IPS-NIHi11 (cell line): ENCODE data around the gene SPAAR.
A peak's percentile ranks its signal among the peaks of the same experiment; 100 is the strongest.
"Not testable (repeated sequence)": the region's sequence is repeated elsewhere in the genome, so short reads cannot be mapped to it uniquely, and the experiment has no call there.

ENCODE experiments used
- DNase-seq: peaks from one replicate; pipeline ENCODE4 v3.0.0; 2012; ENCODE audit warnings: mixed read lengths, low spot score

SPAAR gene

DNA sequence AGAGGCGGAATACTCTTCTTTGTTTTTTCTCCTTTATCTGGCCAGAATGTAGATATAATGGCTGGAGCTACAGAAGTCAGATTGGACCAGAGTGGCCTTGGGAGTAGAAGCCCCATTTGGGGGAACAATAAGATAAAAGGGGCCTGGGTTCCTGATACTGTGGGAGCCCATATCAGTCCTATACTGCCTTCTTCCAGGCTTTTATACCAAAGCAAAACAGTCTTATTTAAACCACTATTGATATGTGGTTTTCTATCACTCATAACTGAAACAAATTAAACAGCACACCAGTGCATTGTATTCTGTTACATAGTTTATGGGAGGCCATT, 14.3 kb downstream of the SPAAR start:
- DNase-seq, result no peak

DNA sequence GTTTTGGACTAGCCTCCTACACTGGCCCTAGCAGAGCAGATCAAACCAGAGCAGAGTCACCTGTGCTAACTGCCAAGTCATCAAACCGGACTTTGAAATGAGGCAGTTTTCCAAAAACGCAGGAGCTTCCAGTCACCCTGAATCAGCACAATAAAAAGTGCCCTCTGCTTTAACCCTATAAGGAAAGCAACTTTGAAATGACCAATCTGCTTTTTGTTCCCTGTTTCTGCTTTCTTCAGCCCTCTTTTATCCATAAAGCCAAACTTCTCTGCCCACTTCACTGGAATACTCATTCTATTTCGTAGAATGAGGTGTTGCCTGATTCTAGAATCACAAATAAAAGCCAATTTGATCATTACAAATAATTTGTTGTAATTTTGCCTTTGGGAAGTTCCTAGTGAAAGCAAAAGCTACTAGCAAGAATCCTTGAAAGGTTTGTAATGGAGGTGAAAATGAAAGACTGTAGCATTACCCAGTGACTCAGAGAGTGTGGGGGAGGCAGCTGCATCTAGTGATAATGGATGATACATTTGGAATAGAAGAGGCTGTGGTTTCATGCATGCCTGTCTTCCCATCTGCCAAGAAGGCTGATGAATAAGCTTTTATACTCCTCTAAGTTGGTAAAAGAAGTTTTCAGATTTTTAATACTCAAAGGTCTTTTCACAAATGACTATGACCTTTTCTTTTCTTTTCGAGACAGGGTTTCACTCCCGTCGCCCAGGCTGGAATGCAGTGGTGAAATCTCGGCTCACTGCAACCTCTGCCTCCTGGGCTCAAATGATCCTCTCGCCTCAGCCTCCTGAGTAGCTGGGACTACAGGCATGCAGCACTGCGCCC, 14.9 kb downstream of the SPAAR start:
- no peak for DNase-seq

DNA sequence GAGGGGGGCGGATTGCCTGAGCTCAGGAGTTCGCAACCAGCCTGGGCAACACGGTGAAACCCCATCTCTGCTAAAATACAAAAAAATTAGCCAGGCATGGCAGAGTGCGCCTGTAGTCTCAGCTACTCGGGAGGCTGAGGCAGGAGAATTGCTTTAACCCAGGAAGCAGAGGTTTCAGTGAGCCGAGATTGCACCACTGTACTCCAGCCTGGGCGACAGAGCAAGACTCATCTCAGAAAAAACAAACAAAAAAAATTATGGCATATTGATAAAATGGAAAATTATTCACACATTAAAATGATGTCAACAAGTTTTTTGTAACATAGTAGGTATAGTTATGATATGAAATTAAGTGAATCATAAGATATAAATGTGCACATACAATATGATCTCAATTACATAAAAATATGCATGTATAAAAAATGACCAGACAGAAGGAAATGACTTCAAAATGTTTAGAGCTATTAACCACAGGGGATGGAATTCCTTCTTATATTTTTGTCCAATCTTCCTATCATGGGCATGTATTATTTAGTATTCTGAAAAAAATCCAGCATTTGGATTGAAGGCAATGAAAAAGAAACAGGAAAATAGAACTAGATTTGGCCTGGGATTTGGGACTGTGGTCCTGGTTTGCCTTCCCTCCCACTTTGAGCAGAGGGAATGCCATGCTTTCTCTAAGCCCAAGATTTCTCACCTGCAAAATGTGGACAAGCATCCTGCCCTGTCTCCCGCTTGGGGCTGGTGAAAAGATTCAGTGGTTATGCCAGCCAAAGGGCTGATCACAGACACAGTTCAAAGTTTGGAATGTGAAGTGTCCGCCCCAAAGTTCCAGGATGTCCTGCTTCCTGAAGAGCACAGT, 19.5 kb downstream of the SPAAR start:
- no peak for DNase-seq

DNA sequence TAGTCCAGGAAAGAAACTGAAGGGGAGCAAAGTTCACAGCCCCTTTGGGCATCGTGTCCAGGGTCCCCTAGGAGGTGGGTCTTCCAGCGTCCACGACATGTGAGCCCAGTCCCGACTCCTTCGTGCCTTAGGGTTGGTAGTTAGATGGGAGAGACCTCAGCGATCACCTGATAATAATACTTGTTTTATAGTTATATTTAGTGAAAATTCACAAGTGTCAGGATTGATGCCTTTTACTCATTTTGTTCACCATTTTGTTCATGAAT, 20.1 kb downstream of the SPAAR start:
- DNase-seq, result no peak

DNA sequence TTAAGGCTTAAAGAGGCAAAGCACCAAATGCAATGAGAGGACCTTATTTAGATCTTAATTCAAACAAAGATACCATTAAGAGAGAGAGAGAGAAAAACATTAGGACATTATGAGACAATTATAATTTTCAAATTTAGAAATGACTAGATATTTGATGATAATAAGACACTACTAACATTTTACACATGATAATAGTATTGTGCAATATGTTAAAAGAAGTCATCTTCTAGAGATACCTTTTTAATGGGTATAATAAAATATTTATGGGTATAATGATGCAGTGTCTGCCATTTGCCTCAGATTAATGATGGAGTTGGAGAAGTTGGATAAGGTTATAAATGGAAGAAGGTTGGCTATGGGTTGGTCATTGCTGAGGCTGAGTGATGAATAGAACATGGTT, 21.2 kb downstream of the SPAAR start:
- DNase-seq, result no peak

DNA sequence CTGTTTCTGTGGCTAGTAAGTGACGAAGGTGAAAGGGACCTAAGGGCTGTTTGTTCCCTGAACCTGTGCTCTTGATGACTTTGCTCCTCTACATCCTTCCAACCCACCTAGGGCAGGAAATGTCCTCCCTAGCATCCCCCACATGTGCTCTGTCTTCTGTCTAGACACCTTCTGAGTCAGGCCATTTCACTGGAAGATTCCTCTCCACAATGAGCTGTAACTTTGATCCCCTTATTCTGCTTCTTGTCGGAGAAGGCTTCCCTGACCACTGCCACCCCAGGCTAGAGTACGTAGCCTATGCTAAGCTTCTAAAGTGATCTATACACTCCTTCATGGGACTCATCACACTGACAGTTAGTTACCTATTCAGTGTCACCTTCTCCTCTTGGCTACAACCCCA, 21.7 kb downstream of the SPAAR start:
- no peak for DNase-seq

DNA sequence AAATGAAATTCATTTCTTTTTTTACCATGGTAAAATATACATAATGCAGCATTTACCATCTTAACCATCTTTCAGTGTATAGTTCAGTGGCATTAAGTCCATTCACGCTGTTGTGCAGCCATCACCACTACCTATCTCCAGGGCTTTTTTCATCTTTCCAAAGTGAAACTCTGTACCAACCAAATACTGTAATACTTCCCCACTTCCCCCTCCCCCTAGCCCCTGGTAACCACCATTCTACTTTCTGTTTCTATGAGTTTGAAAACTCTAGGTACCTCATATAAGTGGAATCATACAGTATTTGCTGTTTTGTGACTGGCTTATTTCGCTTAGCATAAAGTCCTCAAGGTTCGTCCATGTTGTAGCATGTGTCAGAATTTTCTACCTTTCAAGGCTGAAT, 23.4 kb downstream of the SPAAR start:
- no peak for DNase-seq

DNA sequence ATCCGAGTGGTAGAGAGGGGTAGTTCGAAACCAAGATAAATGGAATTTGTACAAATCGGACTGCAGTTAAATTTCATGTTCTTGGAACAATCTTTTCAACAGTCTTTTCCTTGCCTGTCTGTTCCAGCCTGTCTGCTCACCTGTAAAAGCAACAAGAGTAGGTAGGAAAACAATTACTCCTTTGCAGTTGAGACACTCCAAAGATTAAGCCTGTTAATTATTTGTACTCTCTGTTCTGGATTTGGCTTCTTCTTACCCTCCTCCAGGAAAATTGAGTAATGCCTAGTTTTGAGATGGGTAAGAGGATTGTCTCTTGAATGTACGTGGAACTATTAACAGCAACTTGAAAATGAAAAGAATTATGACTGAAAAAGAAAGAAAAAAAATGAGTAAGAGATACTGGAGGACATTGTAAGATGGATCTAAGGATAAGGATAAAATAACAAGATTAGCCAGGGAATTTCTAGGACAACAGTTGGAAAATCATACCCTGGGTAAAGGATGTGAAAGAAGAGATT, 24.3 kb downstream of the SPAAR start:
- no peak for DNase-seq

DNA sequence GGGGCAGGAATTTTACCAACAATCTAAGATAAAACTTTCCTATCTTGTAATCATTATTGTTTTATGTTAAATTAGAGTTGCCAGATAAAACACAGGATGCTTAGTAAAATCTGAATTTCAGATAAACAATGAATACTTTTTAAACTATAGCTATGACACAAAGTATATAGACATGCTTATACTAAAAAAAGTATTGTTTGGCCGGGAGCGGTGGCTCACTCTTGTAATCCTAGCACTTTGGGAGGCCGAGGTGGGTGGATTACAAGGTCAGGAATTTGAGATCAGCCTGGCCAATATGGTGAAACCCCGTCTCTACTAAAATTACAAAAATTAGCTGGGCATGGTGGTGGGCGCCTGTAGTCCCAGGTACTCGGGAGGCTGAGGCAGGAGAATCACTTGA, 24.8 kb downstream of the SPAAR start:
- not testable (repeated sequence) for DNase-seq

DNA sequence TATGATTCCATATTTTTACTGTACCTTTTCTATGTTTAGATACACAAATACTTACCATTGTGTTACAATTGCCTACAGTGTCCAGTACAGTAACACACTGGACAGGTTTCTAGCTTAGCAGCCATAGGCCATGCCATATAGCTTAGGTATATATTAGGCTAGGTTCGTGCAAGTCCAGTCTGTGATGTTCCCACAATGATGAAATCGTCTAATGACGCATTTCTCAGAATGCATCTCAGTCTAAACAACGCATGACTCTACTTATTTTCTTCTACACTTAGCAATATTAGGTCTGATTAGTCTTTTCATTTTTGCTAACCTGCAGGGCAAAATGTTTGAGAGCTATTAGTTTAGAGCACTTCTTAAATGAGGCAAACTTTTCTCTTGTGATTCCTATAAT, 26.0 kb downstream of the SPAAR start:
- DNase-seq, result no peak

DNA sequence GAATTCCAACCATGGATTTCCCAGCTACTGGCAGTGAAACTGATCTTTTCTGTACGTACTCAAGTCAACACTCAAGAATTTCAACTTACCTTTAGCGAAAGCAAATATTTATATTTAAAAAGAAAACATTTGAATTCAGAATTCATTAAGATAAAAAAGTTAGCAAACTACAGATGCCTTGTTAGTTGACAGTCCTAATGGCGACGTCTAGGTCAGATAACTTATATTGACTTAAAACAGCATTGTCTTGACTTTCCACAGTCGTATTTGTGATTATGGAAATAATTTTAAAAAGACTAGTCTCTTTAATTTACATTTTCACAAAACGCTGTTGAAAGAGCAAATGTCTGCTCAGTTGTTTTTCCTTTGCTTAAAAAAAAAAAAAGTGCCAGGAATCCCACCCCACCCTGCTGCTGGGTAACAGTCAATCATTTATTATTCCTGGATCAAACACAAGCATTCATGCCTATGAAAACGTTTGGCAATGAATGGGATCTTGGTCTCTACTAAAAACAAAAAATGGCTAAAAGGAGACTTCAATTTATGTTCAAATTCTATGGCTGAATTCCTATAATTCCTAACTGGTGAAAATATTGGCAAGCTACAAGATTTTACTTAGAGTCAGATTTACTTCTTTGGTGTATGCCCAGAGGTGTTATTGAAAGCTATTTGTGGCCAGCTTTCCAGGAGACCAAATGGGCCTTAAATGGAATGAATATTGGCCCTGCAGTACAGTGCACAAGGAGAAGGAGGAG, 26.6 kb downstream of the SPAAR start:
- no peak for DNase-seq

DNA sequence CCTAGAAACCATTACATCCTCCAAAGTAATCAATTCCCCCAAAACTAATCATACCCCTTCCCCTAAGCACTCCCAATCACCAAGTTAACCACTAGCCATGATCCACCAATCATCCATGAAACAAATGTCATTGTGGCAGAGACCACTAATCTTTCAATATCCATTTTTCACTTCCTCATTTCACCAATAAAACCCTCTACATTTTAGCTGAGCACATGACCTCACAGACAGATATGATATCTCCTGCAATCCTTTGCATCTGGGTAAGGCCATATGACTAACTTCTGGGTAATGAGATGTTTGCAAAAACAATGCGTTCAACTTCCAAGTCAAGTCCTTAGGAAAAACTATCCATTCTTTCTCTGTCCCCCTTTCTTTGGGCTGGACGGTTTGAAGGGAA, 27.9 kb downstream of the SPAAR start:
- no peak for DNase-seq

DNA sequence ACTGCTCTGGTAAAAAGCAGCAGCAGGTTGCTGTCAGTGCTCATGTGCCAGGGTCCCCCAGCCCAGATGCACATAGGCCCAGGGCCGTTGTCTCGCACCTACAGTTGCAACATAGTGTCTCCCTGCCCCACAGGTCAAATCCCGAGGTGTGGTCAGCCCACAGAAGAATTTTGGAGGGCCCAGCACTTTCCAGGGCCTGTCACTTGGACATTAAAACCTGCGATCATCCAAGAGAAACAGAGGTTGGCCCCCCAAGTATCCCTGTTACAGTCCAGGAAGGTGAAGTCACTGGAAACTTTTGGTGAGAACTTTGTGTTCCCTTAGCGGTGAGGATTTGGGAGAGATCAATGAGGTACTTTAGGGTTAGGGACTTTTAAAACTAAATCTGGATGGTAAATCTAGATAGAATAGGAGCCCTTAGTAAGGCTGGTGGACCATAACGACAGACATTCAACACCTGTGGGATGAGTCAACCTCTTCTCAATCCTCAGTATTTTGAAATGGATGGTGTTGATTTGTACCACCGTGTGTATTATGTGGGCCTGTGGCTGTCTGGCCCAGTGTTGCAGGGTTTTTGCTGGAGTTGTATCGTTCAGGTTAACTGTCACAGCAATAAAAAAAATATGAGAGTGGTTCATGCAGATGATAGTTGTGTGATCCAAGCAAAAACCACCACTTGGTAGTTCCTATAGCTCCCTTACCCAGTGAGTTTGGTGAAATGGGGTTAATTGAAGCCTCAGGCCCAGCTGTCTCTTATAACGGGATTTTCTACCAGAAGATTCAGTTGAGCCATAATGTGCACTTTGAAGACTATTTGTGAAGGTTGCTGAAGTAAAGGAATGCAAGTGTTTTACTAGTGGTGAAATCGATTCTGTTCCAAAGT, 29.4 kb downstream of the SPAAR start:
- DNase-seq, result no peak

DNA sequence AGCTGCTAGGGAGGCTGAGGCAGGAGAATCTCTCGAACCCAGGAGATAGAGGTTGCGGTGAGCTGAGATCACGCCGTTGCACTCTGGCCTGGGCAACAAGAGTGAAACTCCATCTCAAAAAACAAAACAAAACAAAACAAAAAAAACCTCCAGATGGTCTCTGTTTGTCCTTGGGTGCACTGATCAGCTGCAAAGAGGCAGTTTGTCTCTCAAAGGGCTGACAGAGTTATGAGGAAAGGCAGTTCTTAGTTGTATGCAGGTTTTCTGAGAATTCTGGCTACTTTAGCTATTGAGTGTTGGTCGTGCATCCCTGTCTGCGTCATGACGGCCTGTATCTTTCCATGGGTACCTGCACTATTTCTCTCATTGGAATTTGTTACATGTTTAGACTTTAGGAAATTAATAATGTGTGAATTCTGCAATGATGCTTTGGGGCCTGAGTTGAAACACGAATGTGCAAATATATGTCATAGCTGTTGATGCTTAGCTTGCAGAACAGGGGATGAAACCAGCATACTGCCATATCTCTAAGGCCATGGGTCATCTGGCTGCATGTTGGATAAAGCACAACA, 30.5 kb downstream of the SPAAR start:
- no peak for DNase-seq

DNA sequence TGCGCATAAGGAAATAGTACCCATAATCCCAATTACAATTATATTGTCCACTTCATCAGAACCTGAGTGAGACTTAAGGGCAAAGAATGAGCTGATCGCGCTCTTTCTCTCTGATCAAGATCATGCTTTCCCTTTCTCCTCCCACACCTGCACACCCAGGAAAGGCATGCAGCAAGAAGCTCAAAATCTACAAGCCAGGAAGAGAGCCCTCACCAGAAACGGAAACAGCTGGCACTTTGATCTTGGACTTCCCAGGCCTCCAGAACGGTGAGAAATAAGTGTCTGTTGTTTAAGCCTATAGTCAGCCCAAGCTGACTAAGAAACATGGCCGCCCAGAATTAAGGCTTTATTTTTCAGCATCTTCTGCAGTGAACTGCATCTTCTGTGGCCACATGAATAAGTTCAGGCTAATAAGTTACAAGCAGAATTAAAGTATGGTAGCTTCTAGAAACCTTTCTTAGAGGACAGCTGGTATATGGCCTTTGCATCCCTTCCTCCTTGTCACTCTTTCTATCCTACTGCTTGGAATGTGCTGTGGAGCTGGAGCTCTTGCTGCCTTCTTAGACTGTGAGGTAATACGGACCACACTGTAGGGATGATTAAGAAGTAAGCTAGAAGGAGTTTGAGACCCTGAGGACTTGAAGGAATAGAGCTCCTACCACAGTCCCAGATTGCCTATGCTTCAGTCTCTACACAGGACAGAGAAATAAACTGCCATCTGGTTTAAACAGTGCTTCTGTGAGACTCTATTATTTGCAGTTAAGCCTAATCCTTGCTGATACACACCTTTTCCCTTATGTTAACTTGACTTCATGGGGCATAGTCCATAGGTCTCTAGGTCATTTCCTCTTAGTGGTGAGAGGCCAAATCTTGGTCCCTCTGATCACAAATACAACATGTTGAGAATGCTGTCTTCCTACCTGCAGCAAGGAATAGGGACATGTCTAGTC, 31.4 kb downstream of the SPAAR start:
- no peak for DNase-seq

DNA sequence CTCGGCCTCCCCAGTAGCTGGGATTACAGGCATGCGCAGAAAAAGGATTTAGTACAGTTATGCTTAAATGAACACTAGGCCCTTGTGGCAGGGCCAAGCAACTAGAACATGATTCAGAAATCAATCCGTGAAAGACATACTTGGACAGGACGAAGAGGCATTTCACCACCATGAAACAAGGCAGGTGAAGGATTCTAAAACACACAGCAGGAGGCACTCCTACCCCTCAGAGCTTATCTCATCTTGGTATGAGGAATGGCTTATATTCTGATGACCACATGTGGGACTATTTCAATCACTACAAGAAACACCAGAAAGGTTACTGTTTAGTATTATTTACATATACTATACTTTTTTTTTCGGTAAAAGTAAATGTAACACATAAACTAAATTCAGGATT, 33.0 kb downstream of the SPAAR start:
- DNase-seq, result no peak

DNA sequence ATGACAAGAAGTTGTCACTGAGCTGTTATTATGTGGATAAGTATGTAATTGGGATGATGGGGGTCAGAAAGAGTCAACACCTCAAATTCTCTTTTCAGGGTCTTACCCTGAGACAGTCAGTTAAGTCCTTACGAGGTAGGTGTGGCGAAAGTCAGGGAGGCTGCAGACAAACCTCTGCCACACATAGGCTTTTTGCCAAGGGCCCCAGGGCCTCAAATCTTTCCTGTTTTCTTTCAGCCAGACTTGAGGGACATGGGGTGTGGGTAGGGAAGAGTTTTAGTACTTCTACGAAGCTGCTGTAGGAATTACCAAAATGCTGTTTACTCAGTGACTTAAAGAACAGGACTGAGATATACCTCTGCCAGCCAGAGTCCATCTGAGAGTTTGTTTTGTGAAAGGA, 34.9 kb downstream of the SPAAR start:
- DNase-seq, result no peak

DNA sequence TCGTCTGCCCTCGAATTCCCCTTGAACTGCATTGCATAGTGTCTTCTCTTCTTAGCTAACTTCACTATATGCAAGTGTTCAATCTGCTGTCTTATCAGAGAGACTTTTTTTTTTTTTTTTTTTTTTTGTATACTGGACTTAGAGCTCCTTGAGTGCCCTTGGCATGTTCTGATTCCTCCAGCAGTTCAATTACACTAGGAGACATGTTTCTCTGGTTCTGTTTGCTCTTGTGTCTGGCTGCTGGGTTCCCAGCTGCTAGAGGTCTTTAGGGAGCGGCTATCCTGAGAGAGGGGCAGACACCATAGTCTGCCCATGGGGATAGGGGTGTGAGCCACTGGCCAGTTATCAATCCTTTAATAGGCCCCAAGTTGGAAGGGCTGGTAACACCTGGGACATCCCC, 35.6 kb downstream of the SPAAR start:
- DNase-seq, result no peak

DNA sequence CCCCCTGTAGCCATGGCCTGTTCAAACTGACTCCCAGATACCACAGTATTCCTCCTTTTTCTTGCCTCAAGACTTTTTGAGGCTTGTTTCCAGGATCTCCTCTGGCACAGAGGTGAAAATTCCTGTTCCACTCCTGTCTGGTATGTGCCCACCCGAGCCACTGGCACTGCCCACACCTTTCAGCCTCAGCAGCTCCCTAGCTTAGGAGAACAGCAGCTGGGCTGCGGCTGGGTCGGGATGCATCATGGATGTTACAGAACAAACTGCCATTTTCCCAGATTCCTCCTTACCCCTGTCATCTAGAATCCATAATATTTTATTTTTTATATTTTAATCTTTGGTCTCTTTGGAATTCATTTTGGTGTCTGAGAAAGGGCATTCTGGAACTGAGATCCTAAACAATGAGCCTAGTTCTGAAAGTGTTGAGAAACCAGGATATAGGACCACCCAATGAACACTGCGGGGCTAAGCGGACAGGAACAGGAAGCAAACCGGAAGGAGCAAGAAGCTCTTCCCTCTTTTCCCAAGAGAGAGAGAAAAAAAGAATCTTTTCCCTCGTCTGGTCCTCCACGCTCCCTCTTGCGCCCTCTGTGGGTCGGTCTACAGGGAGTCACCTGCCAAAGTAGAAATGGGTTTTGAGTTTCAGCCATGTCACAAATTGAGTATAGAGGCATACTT, 36.2 kb downstream of the SPAAR start:
- DNase-seq, result peak; percentile 88

DNA sequence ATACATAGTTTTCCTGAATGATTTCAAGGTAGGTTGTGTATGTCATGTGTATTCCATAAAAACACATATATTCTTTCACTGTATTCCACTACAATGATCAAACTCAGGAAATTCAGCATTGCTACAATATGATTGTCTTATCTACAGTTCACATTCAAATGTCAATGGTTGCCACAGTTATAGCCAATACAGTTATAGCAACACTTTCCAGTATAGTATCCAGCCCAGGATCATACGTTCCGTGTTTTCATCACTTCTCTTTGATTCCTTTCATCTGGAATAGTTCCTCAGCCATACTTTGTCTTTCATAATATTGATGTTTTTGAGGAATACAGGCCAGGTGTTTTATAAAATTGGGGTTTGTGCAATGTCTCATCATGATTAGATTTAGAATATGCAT, 39.2 kb downstream of the SPAAR start:
- no peak for DNase-seq
